B cell (primary cell): ENCODE data around the gene SLC25A29. TPM values are rescaled to one million over a fixed set of nuclear protein-coding genes. Genes with fewer than 3 reads are reported as not detected.
A peak's percentile ranks its signal among the peaks of the same experiment; 100 is the strongest.

ENCODE experiments used
- ATAC-seq: fragments of 200-7000 bp; cut with Tn5 transposase; one replicate; pipeline ENCODE4 v1.10.0; 2021; ENCODE audit warnings: low read depth, mild to moderate bottlenecking, moderate number of reproducible peaks, moderate library complexity
- CTCF ChIA-PET: fragments of 350-600 bp; sonication (Branson Sonifier 250); formaldehyde crosslinking; loops from one replicate; lab custom pipeline; 2021; ENCODE audit warnings: antibody characterized with exemption, inconsistent platforms; lab: Charles Lee
- POLR2A ChIA-PET: fragments of 350-600 bp; sonication (Branson Sonifier 250); formaldehyde crosslinking; loops from one replicate; lab custom pipeline; 2021; ENCODE audit warnings: antibody characterized with exemption; lab: Charles Lee
- DNase-seq: peaks from one replicate; pipeline ENCODE4 v3.0.0; 2013
- H2AFZ ChIP-seq: 2 replicates; pipeline ENCODE4 v1.6.1; 2012; ENCODE audit warnings: mild to moderate bottlenecking, low read depth, low read length; ENCODE audit not compliant: insufficient read depth, poor library complexity, severe bottlenecking
- H3K27ac ChIP-seq, 2 donors: 1 replicate in 1 of 2; 2 replicates in 1 of 2; pipeline ENCODE4 v1.5.1; 2012 to 2013; ENCODE audit warnings: low read length in 2 of 2, mild to moderate bottlenecking in 2 of 2, moderate library complexity in 1 of 2
- H3K27me3 ChIP-seq, 4 experiments: fragments of 200-600 bp in 1 of 4; sonication (generic) in 1 of 4; replicated peaks in 1 of 4; 1 replicate in 2 of 4; 2 replicates in 2 of 4; pipeline versions ENCODE4 v1.6.1 to v1.7.0; 2013 to 2016; ENCODE audit warnings: low read length in 3 of 4, mild to moderate bottlenecking in 2 of 4, mixed read lengths in 1 of 4, moderate library complexity in 1 of 4; ENCODE audit not compliant: insufficient read depth in 4 of 4, control insufficient read depth in 3 of 4; ENCODE audit errors: control extremely low read depth in 1 of 4
- H3K36me3 ChIP-seq, 2 experiments: replicated peaks in 1 of 2; 1 replicate in 1 of 2; 2 replicates in 1 of 2; pipeline versions ENCODE4 v1.6.1 to v1.7.1; 2013; ENCODE audit warnings: low read length in 1 of 2; ENCODE audit not compliant: insufficient read depth in 2 of 2, control insufficient read depth in 1 of 2; ENCODE audit errors: control extremely low read depth in 1 of 2, extremely low read depth in 1 of 2
- H3K4me1 ChIP-seq, 2 donors: fragments of 200-600 bp in 1 of 2; sonication (generic) in 1 of 2; 1 replicate in 1 of 2; 2 replicates in 1 of 2; pipeline versions ENCODE4 v1.5.1 to v1.6.1; 2013 to 2017; ENCODE audit warnings: low read length in 2 of 2; ENCODE audit not compliant: control insufficient read depth in 2 of 2, insufficient read depth in 2 of 2
- H3K4me2 ChIP-seq: replicated peaks from 2 replicates; pipeline ENCODE3; 2012; ENCODE audit warnings: mild to moderate bottlenecking, low read depth, low read length; ENCODE audit not compliant: poor library complexity, severe bottlenecking
- H3K4me3 ChIP-seq, 5 experiments: fragments of 200-600 bp in 1 of 5; sonication (generic) in 1 of 5; 1 replicate in 3 of 5; 2 replicates in 2 of 5; pipeline versions ENCODE4 v1.5.1 to v1.7.0; 2011 to 2016; ENCODE audit warnings: low read length in 4 of 5, mild to moderate bottlenecking in 4 of 5, low read depth in 2 of 5, control low read depth in 1 of 5, moderate library complexity in 1 of 5; ENCODE audit not compliant: insufficient read depth in 1 of 5; ENCODE audit errors: control extremely low read depth in 1 of 5, extremely low read depth in 1 of 5
- H3K79me2 ChIP-seq: fragments of 200-600 bp; sonication (generic); one replicate; pipeline ENCODE4 v1.6.0; 2016; ENCODE audit warnings: low read length; ENCODE audit not compliant: control insufficient read depth, insufficient read depth
- H3K9ac ChIP-seq: fragments of 200-600 bp; sonication (generic); 2 replicates; pipeline ENCODE4 v1.6.1; 2017; ENCODE audit warnings: mild to moderate bottlenecking, low read length, moderate library complexity
- H3K9me3 ChIP-seq, 3 donors: one replicate each; pipeline versions ENCODE4 v1.6.1 to v1.7.1; 2013; ENCODE audit warnings: low read length in 2 of 3; ENCODE audit not compliant: control insufficient read depth in 2 of 3, insufficient read depth in 1 of 3; ENCODE audit errors: control extremely low read depth in 1 of 3
- H4K20me1 ChIP-seq: 2 replicates; pipeline ENCODE4 v1.6.0; 2012; ENCODE audit warnings: mild to moderate bottlenecking, low read length; ENCODE audit not compliant: insufficient read depth, control insufficient read depth, poor library complexity, severe bottlenecking
- H3K27ac Mint-ChIP-seq: one replicate; pipeline ENCODE4 v1.8.0; 2021; ENCODE audit warnings: mixed read lengths
- H3K27me3 Mint-ChIP-seq: one replicate; pipeline ENCODE4 v1.8.0; 2021; ENCODE audit warnings: mixed read lengths
- H3K4me1 Mint-ChIP-seq: one replicate; pipeline ENCODE4 v1.8.0; 2021; ENCODE audit warnings: mixed read lengths
- H3K4me3 Mint-ChIP-seq: one replicate; pipeline ENCODE4 v1.8.0; 2021; ENCODE audit warnings: mixed read lengths
- H3K9me3 Mint-ChIP-seq: one replicate; pipeline ENCODE4 v1.8.0; 2022; ENCODE audit warnings: mixed read lengths; ENCODE audit not compliant: insufficient read depth
- CTCF ChIP-seq: fragments of 200-600 bp; IDR thresholded peaks from one replicate; pipeline ENCODE4 v1.8.0; 2022; ENCODE audit warnings: antibody characterized with exemption, mild to moderate bottlenecking
- EZH2 ChIP-seq: IDR thresholded peaks from 2 replicates; pipeline ENCODE4 v1.6.1; 2012; ENCODE audit warnings: borderline replicate concordance, low read depth, mild to moderate bottlenecking, moderate library complexity, low read length; ENCODE audit not compliant: insufficient read depth, poor library complexity, severe bottlenecking
- WGBS: methylation state at CpG from one replicate; pipeline ENCODE4 v1.1.5; 2013; ENCODE audit warnings: missing lambda C conversion rate; ENCODE audit not compliant: insufficient coverage; 5-methylcytosine and 5-hydroxymethylcytosine counted together
- intact Hi-C: fragments of 100-400 bp; cut with micrococcal nuclease; formaldehyde crosslinking; loops from one replicate; pipeline ENCODE4 v1.10.0; 2022
- polyA plus RNA-seq: library from polyadenylated mRNA; depleted of rRNA; stranded (reverse); fragments of >200 nt; gene quantifications from 2 replicates; pipeline ENCODE4 v1.2.3, GENCODE V29; 2012
- total RNA-seq, 2 donors: library from RNA; stranded (reverse); fragments of 120-200 nt in 1 of 2; gene quantifications; 1 replicate in 1 of 2; 2 replicates in 1 of 2; pipeline versions ENCODE4 v1.2.3 to v1.2.4, GENCODE V29; 2013 to 2022

SLC25A29 gene
- total and polyA plus RNA-seq, 2 donors (not counting 1 experiment from before 2014, with no cell fraction given): 15.1 to 99.9 TPM

- no peaks in the 10 kb centered on the region for H3K9me3 ChIP-seq
- no peaks in the 10 kb centered on the region for H3K27me3 ChIP-seq
- H3K27ac ChIP-seq: no peak overlapping the region
- DNase-seq: no peak
- no peak overlapping the region for H3K27ac Mint-ChIP-seq
- ChIA-PET CTCF (interaction anchor here (0.7 to 5.8 kb wide), 6 partner anchors 18 to 215 kb away, joined by 3 to 52 read pairs (median 3); partner anchors contain the start of gene WDR25), POLR2A (no interaction called here)
- H3K4me2 ChIP-seq: no peak overlapping the region
- WGBS: 90% methylated on average over 11 of the region's 12 CpGs
- peaks cover 17% of the 10 kb centered on the region for H3K79me2 ChIP-seq
- H2AFZ ChIP-seq: no peak overlapping the region
- no peaks in the 10 kb centered on the region for H3K27me3 Mint-ChIP-seq
- H4K20me1 ChIP-seq: peaks cover 5% of the 10 kb centered on the region
- ATAC-seq: no peak
- peaks cover 0 to 3% of the 10 kb centered on the region in 2 experiments for H3K36me3 ChIP-seq
- no peak overlapping the region for H3K4me3 ChIP-seq
- intact Hi-C loops: no loop called here
- no peak for TF ChIP-seq CTCF
- TF ChIP-seq EZH2: no peak
- no peaks in the 10 kb centered on the region for H3K9me3 Mint-ChIP-seq
- peak overlapping the region; percentile 23 for H3K4me3 Mint-ChIP-seq
- no peak overlapping the region for H3K9ac ChIP-seq
- peaks cover 13% of the 10 kb centered on the region for H3K4me1 Mint-ChIP-seq
- H3K4me1 ChIP-seq: peaks cover 12% of the 10 kb centered on the region in 2 donors
Measured at GRCh38 chr14:100287202-100287997, 18.8 kb downstream of the SLC25A29 start.
